H1 (cell line): ENCODE results near the gene BUD23. TPM values are rescaled to one million over a fixed set of nuclear protein-coding genes. Genes with fewer than 3 reads are reported as not detected.
A peak's percentile ranks its signal among the peaks of the same experiment; 100 is the strongest.

Experiments
- ASH2L ChIP-seq: fragments of 200-600, 300-600 bp; sonication (generic); IDR thresholded peaks from one replicate; pipeline ENCODE4 v1.7.1; 2017; ENCODE audit warnings: low read length
- BCL11A ChIP-seq, 2 experiments: IDR thresholded peaks; one replicate each; pipeline ENCODE4 v1.6.1; 2011; ENCODE audit warnings: low read depth in 2 of 2, low read length in 2 of 2, mild to moderate bottlenecking in 2 of 2
- CBX5 ChIP-seq: fragments of 300-800, 300-1000 bp; sonication (generic); IDR thresholded peaks from 2 replicates; pipeline ENCODE4 v1.7.1; 2016; ENCODE audit warnings: antibody characterized with exemption, low read length, low read depth
- CEBPB ChIP-seq: IDR thresholded peaks from 2 replicates; pipeline ENCODE4 v1.6.1; 2012; ENCODE audit warnings: low read depth, low read length
- CHD1 ChIP-seq: IDR thresholded peaks from 2 replicates; pipeline ENCODE4 v1.6.1; 2012; ENCODE audit warnings: low read depth, low read length, improper control_type of control experiment
- CHD2 ChIP-seq: IDR thresholded peaks from 2 replicates; pipeline ENCODE4 v1.6.1; 2012; ENCODE audit warnings: low read length, improper control_type of control experiment
- EP300 ChIP-seq, 2 experiments: IDR thresholded peaks; 1 replicate in 1 of 2; 2 replicates in 1 of 2; pipeline ENCODE4 v1.6.1; 2011 to 2012; ENCODE audit warnings: low read depth in 2 of 2, low read length in 2 of 2, mild to moderate bottlenecking in 2 of 2, borderline replicate concordance in 1 of 2, inconsistent platforms in 1 of 2, moderate library complexity in 1 of 2
- GTF2F1 ChIP-seq: IDR thresholded peaks from 2 replicates; pipeline ENCODE4 v1.6.1; 2012; ENCODE audit warnings: low read depth, low read length, improper control_type of control experiment, borderline replicate concordance
- HDAC2 ChIP-seq, 2 experiments: fragments of 300-600 bp in 1 of 2; sonication (generic) in 1 of 2; IDR thresholded peaks; 2 replicates each; pipeline ENCODE4 v1.6.1; 2011 to 2012; ENCODE audit warnings: low read depth in 2 of 2, low read length in 2 of 2, mild to moderate bottlenecking in 2 of 2, moderate library complexity in 2 of 2, borderline replicate concordance in 1 of 2, inconsistent platforms in 1 of 2
- KDM1A ChIP-seq: fragments of 200-600, 300-600 bp; sonication (generic); IDR thresholded peaks from 2 replicates; pipeline ENCODE4 v1.7.1; 2016; ENCODE audit warnings: mild to moderate bottlenecking, low read length, borderline replicate concordance
- POLR2A ChIP-seq, 2 experiments: IDR thresholded peaks; 1 replicate in 1 of 2; 2 replicates in 1 of 2; pipeline ENCODE4 v1.6.1; 2011; ENCODE audit warnings: low read depth in 2 of 2, low read length in 2 of 2, mild to moderate bottlenecking in 2 of 2; ENCODE audit errors: control extremely low read depth in 1 of 2
- POU5F1 ChIP-seq: IDR thresholded peaks from 2 replicates; pipeline ENCODE4 v1.6.1; 2011; ENCODE audit warnings: low read depth, mild to moderate bottlenecking, low read length, moderate library complexity
- RAD21 ChIP-seq, 2 experiments: IDR thresholded peaks in 1 of 2; conservative IDR thresholded peaks in 1 of 2; 2 replicates each; pipeline ENCODE4 v1.6.1; 2011; ENCODE audit warnings: low read depth in 2 of 2, low read length in 2 of 2, improper control_type of control experiment in 1 of 2, inconsistent platforms in 1 of 2, mild to moderate bottlenecking in 1 of 2, moderate library complexity in 1 of 2
- RBBP5 ChIP-seq: IDR thresholded peaks from 2 replicates; pipeline ENCODE4 v1.7.1; 2012; ENCODE audit warnings: low read depth, mild to moderate bottlenecking, inconsistent platforms, low read length, moderate library complexity, borderline replicate concordance
- RXRA ChIP-seq: IDR thresholded peaks from 2 replicates; pipeline ENCODE4 v1.6.1; 2011; ENCODE audit warnings: low read depth, mild to moderate bottlenecking, low read length, moderate library complexity; ENCODE audit not compliant: insufficient read depth
- SP1 ChIP-seq: IDR thresholded peaks from 2 replicates; pipeline ENCODE4 v1.6.1; 2011; ENCODE audit warnings: low read depth, low read length
- SP4 ChIP-seq: IDR thresholded peaks from 2 replicates; pipeline ENCODE4 v1.6.1; 2012; ENCODE audit warnings: low read length, inconsistent platforms
- TAF7 ChIP-seq: optimal IDR thresholded peaks from 2 replicates; pipeline ENCODE3; 2011; ENCODE audit warnings: low read depth, mild to moderate bottlenecking, inconsistent platforms, low read length, moderate library complexity, borderline replicate concordance
- TCF12 ChIP-seq: IDR thresholded peaks from 2 replicates; pipeline ENCODE4 v1.6.1; 2011; ENCODE audit warnings: low read depth, mild to moderate bottlenecking, low read length
- TEAD4 ChIP-seq: IDR thresholded peaks from 2 replicates; pipeline ENCODE4 v1.6.1; 2012; ENCODE audit warnings: low read depth, low read length, inconsistent platforms, mixed read lengths
- YY1 ChIP-seq: IDR thresholded peaks from 2 replicates; pipeline ENCODE4 v1.6.1; 2011; ENCODE audit warnings: low read depth, mild to moderate bottlenecking, low read length
- ZNF274 ChIP-seq: IDR thresholded peaks from 2 replicates; pipeline ENCODE4 v1.7.0; 2012; ENCODE audit warnings: low read length, borderline replicate concordance; ENCODE audit errors: extremely low read depth
- polyA plus RNA-seq, 7 experiments: library from polyadenylated mRNA; depleted of rRNA in 3 of 7; stranded (reverse) in 5 of 7; unstranded in 2 of 7; fragments of >200 nt in 5 of 7; fragments of 200-250 nt in 2 of 7; gene quantifications; 1 replicate in 5 of 7; 2 replicates in 1 of 7; 4 replicates in 1 of 7; pipeline versions ENCODE4 v1.2.1 to v1.2.3, GENCODE V29; 2011 to 2013; ENCODE audit warnings: missing spikeins in 2 of 7, mixed read lengths in 2 of 7
- total RNA-seq: library from RNA; stranded (reverse); fragmentation: NEBNext Ultra II Directional; extraction: Animal tissue kit (Norgen Biotek cat#: 25700); gene quantifications from 2 replicates; pipeline ENCODE4 v1.2.1, GENCODE V29; 2021
- TF ChIP-seq, protein P1 (sequence below): IDR thresholded peaks from 2 replicates; pipeline ENCODE4 v1.6.1; 2011; ENCODE audit warnings: low read depth, mild to moderate bottlenecking, low read length; ENCODE audit not compliant: insufficient read depth

BUD23 gene
- total and polyA plus RNA-seq, 2 of the 8 experiments (the other 6 are each of a cell fraction or from before 2014, with no cell fraction given), result 72.3 to 78.4 TPM

- TF ChIP-seq KDM1A, result no peak
- TF ChIP-seq POLR2A (IDR thresholded peaks at IDR 0.05; ENCODE audit: control extremely low read depth in 1 of 2, low read depth in 2 of 2, low read length in 2 of 2), result peak in 1 of 2 experiments; percentile 96; a peak in 2 of 3 replicates
- TF ChIP-seq SP4, result peak; percentile 73; the same call in 1 of the 2 replicates
- TF ChIP-seq RAD21 (IDR thresholded peaks at IDR 0.05 in 1 of 2, conservative IDR thresholded peaks at IDR 0.05 in 1 of 2; ENCODE audit: low read depth in 2 of 2, low read length in 2 of 2), result no peak; a peak in 1 of 4 replicates
- TF ChIP-seq RXRA, result peak; percentile 87; the same call in 1 of the 2 replicates
- TF ChIP-seq ZNF274, result no peak
- TF ChIP-seq TEAD4, result peak; percentile 94
- TF ChIP-seq BCL11A (IDR thresholded peaks at IDR 0.05; ENCODE audit: low read depth in 2 of 2, low read length in 2 of 2), result peak; percentile 31 to 36
- no peak for TF ChIP-seq CHD1
- TF ChIP-seq YY1, result no peak
- TF ChIP-seq POU5F1, result no peak
- TF ChIP-seq TAF7, result peak; percentile 59
- TF ChIP-seq, protein P1, sequence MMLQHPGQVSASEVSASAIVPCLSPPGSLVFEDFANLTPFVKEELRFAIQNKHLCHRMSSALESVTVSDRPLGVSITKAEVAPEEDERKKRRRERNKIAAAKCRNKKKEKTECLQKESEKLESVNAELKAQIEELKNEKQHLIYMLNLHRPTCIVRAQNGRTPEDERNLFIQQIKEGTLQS, result peak; percentile 73
- peak; percentile 91 for TF ChIP-seq CHD2
- peak; percentile 96; the same call in 1 of the 2 replicates for TF ChIP-seq RBBP5
- peak; percentile 89 for TF ChIP-seq ASH2L
- no peak for TF ChIP-seq GTF2F1
- peak in 1 of 2 experiments; percentile 81; a peak in 1 of 4 replicates for TF ChIP-seq HDAC2 (IDR thresholded peaks at IDR 0.05; ENCODE audit: borderline replicate concordance in 1 of 2, low read depth in 2 of 2, low read length in 2 of 2)
- peak; percentile 95 for TF ChIP-seq SP1
- peak; percentile 100 for TF ChIP-seq TCF12
- no peak for TF ChIP-seq CBX5
- peak; percentile 67; the same call in 1 of the 2 replicates for TF ChIP-seq CEBPB
- TF ChIP-seq EP300 (IDR thresholded peaks at IDR 0.05; ENCODE audit: borderline replicate concordance in 1 of 2, low read depth in 2 of 2, low read length in 2 of 2), result peak; percentile 97 to 100
Measured at GRCh38 chr7:73742753-73743641, 59.6 kb downstream of the BUD23 start (continued).
